ENCODE results near the gene PLAGL2.

The PLAGL2 gene

GRCh38 chr20:32215729-32216128, 8.2 kb upstream of the PLAGL2 start:
- no peak overlapping the region for H4K91ac ChIP-seq (ENCODE audit: low read depth, low read length)
- DNase-seq = no peak
- peaks cover 32 to 55% of the 10 kb centered on the region in 2 experiments for H3K36me3 ChIP-seq (ENCODE audit: control insufficient read depth in 1 of 2, insufficient read depth in 2 of 2, low read length in 2 of 2)
- H3K27me3 ChIP-seq (ENCODE audit: insufficient read depth, low read length) = no peaks in the 10 kb centered on the region
- no peak overlapping the region for H3K9ac ChIP-seq (ENCODE audit: low read length)
- H2BK12ac ChIP-seq (ENCODE audit: low read length) = no peak overlapping the region
- H2BK5ac ChIP-seq (ENCODE audit: low read depth, low read length, poor library complexity) = no peak overlapping the region
- H4K12ac ChIP-seq (ENCODE audit: low read depth, low read length) = no peak overlapping the region
- WGBS (ENCODE audit: extremely low coverage, insufficient coverage, insufficient read length) = no CpG with 5 or more reads among the region's 3 CpGs
- H3K4me3 ChIP-seq (ENCODE audit: low read depth, low read length) = no peak overlapping the region
- H2BK120ac ChIP-seq (ENCODE audit: insufficient read depth, low read length, poor library complexity) = no peak overlapping the region
- H3K4ac ChIP-seq (ENCODE audit: low read depth, low read length) = no peak overlapping the region
- H2AFZ ChIP-seq (ENCODE audit: insufficient read depth, low read length, poor library complexity) = no peak overlapping the region
- H3K18ac ChIP-seq (ENCODE audit: low read length) = no peak overlapping the region
- no peaks in the 10 kb centered on the region for H3K9me3 ChIP-seq (ENCODE audit: insufficient read depth, low read depth, low read length)
- no peak overlapping the region for H3K14ac ChIP-seq (ENCODE audit: low read length)
- H4K8ac ChIP-seq (ENCODE audit: low read depth, low read length) = no peak overlapping the region
- H3K23ac ChIP-seq (ENCODE audit: low read length) = no peak overlapping the region
- no peaks in the 10 kb centered on the region for H3K79me2 ChIP-seq (ENCODE audit: control insufficient read depth, insufficient read depth, low read length, poor library complexity)
- no peak overlapping the region for H2AK5ac ChIP-seq (ENCODE audit: low read length)
- H3K79me1 ChIP-seq (ENCODE audit: low read length) = no peaks in the 10 kb centered on the region
- H3K4me1 ChIP-seq (ENCODE audit: control insufficient read depth in 1 of 2, insufficient read depth in 2 of 2, low read length in 2 of 2) = no peaks in the 10 kb centered on the region
- H3K4me2 ChIP-seq (ENCODE audit: low read length) = no peak overlapping the region
- H3K27ac ChIP-seq (ENCODE audit: low read depth, low read length) = no peak overlapping the region

- Histone ChIP-seq H2BK5ac (ENCODE audit: low read depth, low read length, poor library complexity) (no peak overlapping the region), H3K23ac (ENCODE audit: low read length) (no peak overlapping the region), H2BK120ac (ENCODE audit: insufficient read depth, low read length, poor library complexity) (no peak overlapping the region), H3K14ac (ENCODE audit: low read length) (no peak overlapping the region), H2AK5ac (ENCODE audit: low read length) (no peak overlapping the region), H3K4ac (ENCODE audit: low read depth, low read length) (no peak overlapping the region), H3K4me3 (ENCODE audit: low read depth, low read length) (no peak overlapping the region), H3K4me2 (ENCODE audit: low read length) (no peak overlapping the region), H3K36me3 (ENCODE audit: control insufficient read depth in 1 of 2, insufficient read depth in 2 of 2, low read length in 2 of 2) (peaks cover 31 to 55% of the 10 kb centered on the region in 2 experiments), H4K91ac (ENCODE audit: low read depth, low read length) (no peak overlapping the region), H3K4me1 (ENCODE audit: control insufficient read depth in 1 of 2, insufficient read depth in 2 of 2, low read length in 2 of 2) (no peaks in the 10 kb centered on the region), H3K18ac (ENCODE audit: low read length) (no peak overlapping the region), H3K9ac (ENCODE audit: low read length) (no peak overlapping the region), H3K79me2 (ENCODE audit: control insufficient read depth, insufficient read depth, low read length, poor library complexity) (no peaks in the 10 kb centered on the region), H3K27ac (ENCODE audit: low read depth, low read length) (no peak overlapping the region), H2AFZ (ENCODE audit: insufficient read depth, low read length, poor library complexity) (no peak overlapping the region), H4K8ac (ENCODE audit: low read depth, low read length) (no peak overlapping the region), H3K9me3 (ENCODE audit: insufficient read depth, low read depth, low read length) (no peaks in the 10 kb centered on the region), H4K12ac (ENCODE audit: low read depth, low read length) (no peak overlapping the region), H3K79me1 (ENCODE audit: low read length) (no peaks in the 10 kb centered on the region), H3K27me3 (ENCODE audit: insufficient read depth, low read length) (no peaks in the 10 kb centered on the region), H2BK12ac (ENCODE audit: low read length) (no peak overlapping the region)
- DNase-seq = no peak
- no CpG with 5 or more reads among the region's 8 CpGs for WGBS (ENCODE audit: extremely low coverage, insufficient coverage, insufficient read length)
Measured at GRCh38 chr20:32215147-32215546, 7.6 kb upstream of the PLAGL2 start.

- H3K27me3 ChIP-seq (ENCODE audit: insufficient read depth, low read length) = no peaks in the 10 kb centered on the region
- H3K23ac ChIP-seq (ENCODE audit: low read length) = no peak overlapping the region
- H3K14ac ChIP-seq (ENCODE audit: low read length) = no peak overlapping the region
- H3K4ac ChIP-seq (ENCODE audit: low read depth, low read length) = no peak overlapping the region
- no peak overlapping the region for H3K4me3 ChIP-seq (ENCODE audit: low read depth, low read length)
- no peak overlapping the region for H2BK5ac ChIP-seq (ENCODE audit: low read depth, low read length, poor library complexity)
- H3K9ac ChIP-seq (ENCODE audit: low read length) = no peak overlapping the region
- no peak overlapping the region for H2BK120ac ChIP-seq (ENCODE audit: insufficient read depth, low read length, poor library complexity)
- no peaks in the 10 kb centered on the region for H3K79me1 ChIP-seq (ENCODE audit: low read length)
- no peak overlapping the region for H3K18ac ChIP-seq (ENCODE audit: low read length)
- no peak overlapping the region for H2BK12ac ChIP-seq (ENCODE audit: low read length)
- no peak overlapping the region for H4K91ac ChIP-seq (ENCODE audit: low read depth, low read length)
- H4K8ac ChIP-seq (ENCODE audit: low read depth, low read length) = no peak overlapping the region
- no peak overlapping the region for H4K12ac ChIP-seq (ENCODE audit: low read depth, low read length)
- H3K4me1 ChIP-seq (ENCODE audit: control insufficient read depth in 1 of 2, insufficient read depth in 2 of 2, low read length in 2 of 2) = peaks cover 0 to 2% of the 10 kb centered on the region in 2 experiments
- no CpG with 5 or more reads among the region's 1 CpG for WGBS (ENCODE audit: extremely low coverage, insufficient coverage, insufficient read length)
- DNase-seq = no peak
- no peaks in the 10 kb centered on the region for H3K79me2 ChIP-seq (ENCODE audit: control insufficient read depth, insufficient read depth, low read length, poor library complexity)
- no peak overlapping the region for H3K4me2 ChIP-seq (ENCODE audit: low read length)
- H3K27ac ChIP-seq (ENCODE audit: low read depth, low read length) = no peak overlapping the region
- no peak overlapping the region for H2AFZ ChIP-seq (ENCODE audit: insufficient read depth, low read length, poor library complexity)
- H2AK5ac ChIP-seq (ENCODE audit: low read length) = no peak overlapping the region
- H3K9me3 ChIP-seq (ENCODE audit: insufficient read depth, low read depth, low read length) = no peaks in the 10 kb centered on the region
- H3K36me3 ChIP-seq (ENCODE audit: control insufficient read depth in 1 of 2, insufficient read depth in 2 of 2, low read length in 2 of 2) = peaks cover 37 to 56% of the 10 kb centered on the region in 2 experiments
Measured at GRCh38 chr20:32213870-32214269, 6.3 kb upstream of the PLAGL2 start.

- no peak overlapping the region for H2BK120ac ChIP-seq (ENCODE audit: insufficient read depth, low read length, poor library complexity)
- H3K9ac ChIP-seq (ENCODE audit: low read length) = no peak overlapping the region
- H3K27me3 ChIP-seq (ENCODE audit: insufficient read depth, low read length) = no peaks in the 10 kb centered on the region
- H3K36me3 ChIP-seq (ENCODE audit: control insufficient read depth in 1 of 2, insufficient read depth in 2 of 2, low read length in 2 of 2) = peaks cover 20 to 25% of the 10 kb centered on the region in 2 experiments
- no peak for DNase-seq
- no peak overlapping the region for H3K4me3 ChIP-seq (ENCODE audit: low read depth, low read length)
- H3K14ac ChIP-seq (ENCODE audit: low read length) = no peak overlapping the region
- H3K4ac ChIP-seq (ENCODE audit: low read depth, low read length) = no peak overlapping the region
- no peak overlapping the region for H3K23ac ChIP-seq (ENCODE audit: low read length)
- no peak overlapping the region for H2AK5ac ChIP-seq (ENCODE audit: low read length)
- H3K27ac ChIP-seq (ENCODE audit: low read depth, low read length) = no peak overlapping the region
- H3K79me1 ChIP-seq (ENCODE audit: low read length) = peaks cover 10% of the 10 kb centered on the region
- no peak overlapping the region for H3K4me2 ChIP-seq (ENCODE audit: low read length)
- H2BK5ac ChIP-seq (ENCODE audit: low read depth, low read length, poor library complexity) = no peak overlapping the region
- no peak overlapping the region for H4K8ac ChIP-seq (ENCODE audit: low read depth, low read length)
- H4K12ac ChIP-seq (ENCODE audit: low read depth, low read length) = no peak overlapping the region
- H3K9me3 ChIP-seq (ENCODE audit: insufficient read depth, low read depth, low read length) = no peaks in the 10 kb centered on the region
- no CpG with 5 or more reads among the region's 9 CpGs for WGBS (ENCODE audit: extremely low coverage, insufficient coverage, insufficient read length)
- peaks cover 17% of the 10 kb centered on the region for H3K79me2 ChIP-seq (ENCODE audit: control insufficient read depth, insufficient read depth, low read length, poor library complexity)
- H3K18ac ChIP-seq (ENCODE audit: low read length) = no peak overlapping the region
- no peak overlapping the region for H2BK12ac ChIP-seq (ENCODE audit: low read length)
- no peak overlapping the region for H2AFZ ChIP-seq (ENCODE audit: insufficient read depth, low read length, poor library complexity)
- peaks cover 13 to 14% of the 10 kb centered on the region in 2 experiments for H3K4me1 ChIP-seq (ENCODE audit: control insufficient read depth in 1 of 2, insufficient read depth in 2 of 2, low read length in 2 of 2)
- no peak overlapping the region for H4K91ac ChIP-seq (ENCODE audit: low read depth, low read length)
Measured at GRCh38 chr20:32209850-32210605, 2.5 kb upstream of the PLAGL2 start.

Data from trophoblast cell (in vitro differentiated cells and primary cell).